Activated CD8-positive, alpha-beta memory T cell treated with anti-CD3 and anti-CD28 coated beads, Interleukin-2, amount 50 U/mL, for 24 hours (primary cell): ENCODE results near the gene OR10J5.
"Not testable (repeated sequence)": the region's sequence is repeated elsewhere in the genome, so short reads cannot be mapped to it uniquely, and the experiment has no call there.

Experiments used
- DNase-seq: peaks from one replicate; pipeline ENCODE4 v3.0.0-alpha.2; 2020; ENCODE audit errors: extremely low read depth

OR10J5 gene

GRCh38 chr1:159535907-159536306 lies at the start of gene OR10J5:
Gene OR10J5 (minus strand): TSS chr1:159536007. CDS start chr1:159536007, 0 bp downstream.
- DNase-seq, result no peak

- DNase-seq, result no peak
These were observed 48.7 kb upstream of the OR10J5 start for GRCh38 chr1:159584536-159584935.

DNA sequence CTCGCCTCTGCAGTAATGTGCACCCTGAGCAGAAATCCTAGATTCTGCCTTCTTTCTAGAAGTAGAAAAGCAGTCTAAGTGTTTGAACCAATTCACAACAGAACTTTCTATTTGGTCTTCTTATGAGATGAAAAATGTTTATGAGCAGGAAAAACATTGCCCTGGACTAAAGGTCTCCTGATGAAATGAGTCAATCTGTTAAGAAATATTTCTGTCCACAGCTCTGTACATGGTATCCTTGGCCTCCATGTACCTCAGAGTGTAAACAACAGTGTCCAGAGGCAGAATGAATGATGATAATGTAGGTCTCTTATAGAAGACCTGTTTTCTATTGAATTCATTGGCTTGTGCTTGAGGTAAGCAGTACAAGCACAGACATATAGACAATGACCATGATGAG lies 45.6 kb upstream of the OR10J5 start:
- no peak for DNase-seq

DNA sequence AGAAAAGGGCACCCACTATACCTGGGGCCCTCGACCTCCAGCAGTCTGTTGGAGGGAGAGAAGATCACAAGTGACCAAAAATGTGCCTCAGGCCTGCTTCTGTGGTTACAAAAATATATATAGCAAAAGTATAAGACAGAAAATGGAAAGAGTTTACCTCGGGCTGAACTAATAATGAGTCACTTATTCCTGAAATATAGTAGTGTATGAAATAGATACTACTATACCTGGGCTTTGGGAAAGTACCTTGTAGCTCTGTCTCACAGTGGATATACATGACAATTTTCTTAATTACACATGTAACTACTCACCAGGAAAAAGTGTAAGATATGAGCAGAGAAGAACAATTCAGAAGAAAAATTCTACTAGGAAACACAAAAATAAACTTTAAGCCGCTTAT lies 44.5 kb upstream of the OR10J5 start:
- no peak for DNase-seq

GRCh38 chr1:159577446-159577845 lies 41.6 kb upstream of the OR10J5 start:
- DNase-seq, result no peak

GRCh38 chr1:159562680-159563079 lies 26.9 kb upstream of the OR10J5 start:
- DNase-seq, result no peak

GRCh38 chr1:159561497-159561896 lies 25.7 kb upstream of the OR10J5 start:
- DNase-seq, result no peak

DNA sequence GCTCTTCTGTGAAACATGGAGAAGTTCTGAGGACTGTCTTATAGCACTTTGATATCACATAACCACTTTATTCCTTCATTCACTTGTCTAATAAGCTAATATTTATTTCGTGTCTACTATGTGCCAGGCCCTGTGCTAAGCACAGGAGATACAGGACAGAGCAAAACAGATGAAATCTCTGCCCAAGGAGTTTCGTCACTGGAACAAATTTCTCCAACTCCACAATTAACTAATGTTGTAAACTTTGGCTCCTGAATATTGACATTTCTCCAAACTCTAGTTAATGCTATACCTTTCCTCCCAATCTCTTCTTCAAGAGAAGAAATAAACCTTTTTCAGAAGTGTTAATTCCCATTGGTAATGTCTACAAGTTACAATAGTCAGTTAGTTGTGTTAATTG lies 24.8 kb upstream of the OR10J5 start:
- DNase-seq, result no peak

GRCh38 chr1:159556931-159557369 lies 21.1 kb upstream of the OR10J5 start:
- DNase-seq, result no peak

DNA sequence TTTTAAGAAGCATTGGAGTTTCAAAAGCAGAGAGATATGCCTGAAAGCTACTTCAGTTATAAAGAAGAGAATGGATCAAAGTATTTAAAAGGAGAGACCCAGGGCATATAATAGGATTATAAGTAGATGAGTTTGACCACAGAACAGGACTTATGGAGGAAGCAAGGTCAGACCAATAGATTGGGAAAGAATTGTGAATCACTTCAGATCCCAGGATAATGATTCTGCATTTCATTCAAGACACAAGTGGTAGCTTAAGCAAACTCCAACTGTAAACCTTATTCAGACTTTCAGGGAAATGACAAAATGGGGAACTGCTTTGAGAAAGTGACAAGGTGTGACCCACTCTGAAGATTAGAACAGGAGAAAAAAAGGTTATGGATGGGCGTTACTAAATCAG lies 18.9 kb upstream of the OR10J5 start:
- DNase-seq, result no peak

DNA sequence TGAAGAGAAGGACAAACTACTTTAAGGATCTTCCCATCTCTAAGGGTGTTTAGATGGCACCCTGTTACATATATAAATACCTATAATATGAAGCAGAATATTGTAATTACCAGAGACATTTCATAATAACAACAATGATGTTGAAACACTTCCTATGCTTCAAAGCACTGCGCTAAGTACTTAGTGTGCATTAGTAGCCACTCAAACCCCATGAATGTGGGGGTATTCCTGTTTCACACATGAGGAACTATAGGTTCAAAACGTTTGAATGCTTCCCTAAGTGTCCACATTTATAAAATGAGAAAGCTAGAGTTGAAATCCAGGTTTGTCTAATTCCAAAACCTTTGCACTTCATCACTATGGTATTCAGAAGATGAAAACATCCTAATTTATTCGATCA lies 18.5 kb upstream of the OR10J5 start:
- no peak for DNase-seq

DNA sequence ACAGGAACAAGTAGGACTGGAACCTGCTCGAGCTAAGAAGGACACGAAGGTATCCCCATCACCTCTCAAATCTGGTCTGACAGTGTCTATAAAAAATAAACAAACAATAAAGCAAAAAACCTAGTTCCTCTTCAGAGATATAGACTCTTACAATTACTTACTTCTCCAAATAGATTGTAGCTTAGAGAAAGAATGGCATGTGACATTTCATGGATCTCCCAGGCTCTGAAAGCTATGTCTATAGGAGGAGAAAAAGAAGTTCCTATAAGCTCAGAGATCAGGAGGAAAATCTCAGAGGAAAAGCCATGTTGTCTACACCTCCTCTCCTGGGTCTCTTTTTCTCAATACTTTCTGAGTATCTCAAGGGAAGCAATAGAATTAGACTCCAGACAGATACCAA lies 12.3 kb upstream of the OR10J5 start:
- DNase-seq, result no peak

- no peak for DNase-seq
These were observed 2.9 kb downstream of the OR10J5 start for GRCh38 chr1:159532922-159533321.

DNA sequence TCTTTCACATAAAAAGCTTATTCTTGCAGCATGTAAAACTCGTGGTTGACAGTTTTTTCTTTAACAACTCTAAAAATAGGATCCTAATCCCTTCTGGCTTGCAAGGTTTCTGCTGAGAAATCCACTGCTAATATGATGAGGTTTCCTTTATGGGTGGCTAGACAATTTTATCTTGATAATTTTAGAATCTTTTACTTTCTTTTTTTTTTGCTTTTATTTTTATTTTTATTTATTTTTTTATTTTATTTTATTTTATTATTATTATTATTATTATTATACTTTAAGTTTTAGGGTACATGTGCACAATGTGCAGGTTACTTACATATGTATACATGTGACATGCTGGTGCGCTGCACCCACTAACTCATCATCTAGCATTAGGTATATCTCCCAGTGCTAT lies 11.0 kb downstream of the OR10J5 start:
- not testable (repeated sequence) for DNase-seq

DNA sequence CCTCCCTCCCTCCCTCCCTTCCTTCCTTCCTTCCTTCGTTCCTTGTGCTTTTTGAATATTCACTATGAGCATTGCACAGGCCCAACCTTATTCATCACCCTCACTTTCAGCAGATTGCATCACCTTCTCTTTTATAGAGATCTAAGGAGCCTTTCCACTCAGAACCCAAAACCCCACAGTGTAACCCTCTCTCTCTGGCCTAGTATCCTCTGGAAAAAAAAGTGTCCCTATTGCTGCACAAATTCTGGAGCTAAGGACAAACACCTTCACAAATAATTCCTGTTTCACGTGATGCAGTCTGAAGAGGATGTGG lies 25.6 kb downstream of the OR10J5 start:
- no peak for DNase-seq

DNA sequence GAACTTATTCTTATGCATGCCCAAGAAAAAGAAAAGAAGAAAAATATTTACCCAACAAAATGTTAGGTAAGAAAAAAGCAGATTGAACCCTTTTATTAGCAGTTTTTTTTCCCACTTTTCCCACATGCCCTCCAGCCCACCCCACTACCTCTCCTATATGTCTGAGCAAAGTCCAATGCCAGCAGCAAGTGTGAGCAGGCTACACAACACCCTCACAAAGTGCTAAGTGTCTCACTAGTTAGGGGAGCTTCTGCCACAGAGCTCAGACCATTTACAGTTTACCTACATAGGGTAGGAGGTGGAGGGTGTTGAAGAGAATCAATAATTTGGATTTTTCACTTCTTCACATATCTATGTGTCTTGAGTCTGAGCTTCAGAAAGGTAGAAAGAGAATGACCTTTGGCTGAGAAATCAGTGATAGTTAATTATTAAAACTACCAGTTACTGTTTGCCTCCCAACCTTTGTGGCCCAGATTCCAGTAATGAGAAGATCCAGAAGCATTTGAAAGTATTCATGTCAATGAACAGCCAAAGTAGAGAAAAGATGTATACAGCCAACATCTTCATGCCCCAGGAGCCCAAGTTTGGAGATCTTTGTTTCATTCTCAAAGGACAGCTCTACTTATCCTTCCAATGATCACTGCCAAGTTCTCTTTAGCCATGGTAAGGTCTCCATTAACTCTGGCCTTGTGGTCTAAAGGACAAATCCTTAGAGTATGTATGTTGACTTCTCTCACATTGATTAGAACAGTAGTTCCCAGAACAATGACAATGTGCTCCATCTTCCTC lies 26.2 kb downstream of the OR10J5 start:
- no peak for DNase-seq

- no peak for DNase-seq
These were observed 26.9 kb downstream of the OR10J5 start for GRCh38 chr1:159508951-159509350.

DNA sequence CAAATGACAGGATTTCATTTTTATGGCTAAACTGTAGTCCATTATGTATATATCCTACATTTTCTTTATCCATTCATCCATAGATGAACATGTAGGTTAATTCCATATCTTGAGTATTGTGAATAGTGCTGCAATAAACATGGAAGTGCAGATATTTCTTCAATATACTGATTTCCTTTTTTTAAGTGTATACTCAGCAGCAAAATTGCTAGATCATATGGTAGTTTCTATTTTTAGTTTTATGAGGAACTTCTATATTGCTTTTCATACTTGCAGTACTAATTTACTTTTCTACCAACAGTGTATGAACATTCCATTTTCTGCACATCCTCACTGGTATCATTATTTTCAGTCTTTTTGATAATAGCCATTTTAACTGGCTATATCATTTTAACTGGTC lies 30.1 kb downstream of the OR10J5 start:
- no peak for DNase-seq

- DNase-seq, result no peak
These were observed 34.7 kb downstream of the OR10J5 start for GRCh38 chr1:159501082-159501481.

GRCh38 chr1:159494513-159495210 lies 41.1 kb downstream of the OR10J5 start:
- not testable (repeated sequence) for DNase-seq

DNA sequence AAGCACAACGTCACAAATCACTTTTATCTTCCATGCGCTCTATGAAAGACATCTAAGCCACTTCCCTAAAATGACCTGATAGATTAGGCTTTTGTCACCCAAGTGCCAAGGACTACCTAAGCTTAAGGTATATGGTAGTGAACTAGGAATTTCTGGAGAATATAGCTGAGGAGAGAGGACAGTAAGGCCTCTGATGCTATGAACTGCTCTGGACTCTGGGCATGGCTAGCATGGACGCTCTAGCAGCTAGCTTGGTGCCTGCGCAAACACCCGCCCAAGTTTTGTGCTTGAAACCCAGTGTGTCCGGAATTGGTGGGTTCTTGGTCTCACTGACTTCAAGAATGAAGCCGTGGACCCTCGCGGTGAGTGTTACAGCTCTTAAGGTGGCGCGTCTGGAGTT lies 42.5 kb downstream of the OR10J5 start:
- DNase-seq, result no peak

GRCh38 chr1:159492575-159493323 lies 43.1 kb downstream of the OR10J5 start:
- no peak for DNase-seq
